ENCODE measurements around the gene HAUS2. TPM values are rescaled to one million over a fixed set of nuclear protein-coding genes. Genes with fewer than 3 reads are reported as not detected.

Gene HAUS2
- total RNA-seq, 1 donor from 2014 or later = 72.2 TPM

DNA sequence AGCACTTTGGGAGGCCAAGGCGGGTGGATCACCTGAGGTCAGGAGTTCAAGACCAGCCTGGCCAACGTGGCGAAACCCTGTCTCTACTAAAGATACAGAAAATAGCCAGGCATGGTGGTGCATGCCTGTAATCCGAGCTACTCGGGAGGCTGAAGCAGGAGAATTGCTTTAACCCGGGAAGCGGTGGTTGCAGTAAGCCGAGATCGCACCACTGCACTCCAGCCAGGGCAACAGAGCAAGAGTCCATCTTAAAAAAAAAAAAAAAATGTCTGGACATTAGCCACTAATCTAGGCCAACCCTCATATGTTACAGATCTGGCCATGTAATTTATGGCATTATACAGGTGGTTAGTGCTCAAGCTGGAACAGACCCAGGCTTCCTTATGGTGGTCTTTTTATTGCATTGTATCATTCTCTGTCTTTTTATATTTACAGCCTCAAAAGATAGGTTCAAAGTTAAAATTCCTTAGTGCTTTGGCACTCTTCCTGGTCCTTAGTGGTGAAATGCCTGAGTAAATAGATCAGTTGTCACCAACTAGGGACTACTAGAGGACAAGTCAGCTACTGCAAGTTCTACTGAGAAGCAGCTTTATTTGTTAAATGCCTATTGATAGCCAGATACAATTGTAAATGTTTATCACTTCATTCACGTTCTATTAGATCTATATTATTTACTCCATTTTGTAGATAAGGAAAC is 42.7 kb downstream of the HAUS2 start:
- no peaks in the 10 kb centered on the region for H3K27me3 ChIP-seq
- H2AFZ ChIP-seq (replicated peaks) = no peak overlapping the region
- peaks cover 3% of the 10 kb centered on the region for H3K79me2 ChIP-seq (ENCODE audit: low read depth)
- H3K36me3 Mint-ChIP-seq = peaks cover 11% of the 10 kb centered on the region
- no peaks in the 10 kb centered on the region for H3K9me3 Mint-ChIP-seq
- no peak overlapping the region for H3K4me3 Mint-ChIP-seq
- no peaks in the 10 kb centered on the region for H3F3A ChIP-seq (ENCODE audit: low read depth)
- H3K36me3 ChIP-seq = no peaks in the 10 kb centered on the region
- H3K27ac Mint-ChIP-seq = no peak overlapping the region
- H4K20me1 ChIP-seq (ENCODE audit: low read depth) = no peaks in the 10 kb centered on the region
- no peak for DNase-seq (ENCODE audit: low spot score)
- TF ChIP-seq EZH2 (IDR thresholded peaks at IDR 0.05) (no peak), CTCF (IDR thresholded peaks at IDR 0.05) (peak; percentile 40)
- H3K4me1 Mint-ChIP-seq = peaks cover 6% of the 10 kb centered on the region
- no peak overlapping the region for H3K27ac ChIP-seq
- no peaks in the 10 kb centered on the region for H3K9me3 ChIP-seq (ENCODE audit: low read depth)
- H3K9ac ChIP-seq = no peak overlapping the region
- H3K27me3 Mint-ChIP-seq (ENCODE audit: insufficient read depth, low read depth) = no peaks in the 10 kb centered on the region
- H3K4me3 ChIP-seq = no peak overlapping the region
- no peaks in the 10 kb centered on the region for H3K4me1 ChIP-seq
- no peak overlapping the region for H3K4me2 ChIP-seq

DNA sequence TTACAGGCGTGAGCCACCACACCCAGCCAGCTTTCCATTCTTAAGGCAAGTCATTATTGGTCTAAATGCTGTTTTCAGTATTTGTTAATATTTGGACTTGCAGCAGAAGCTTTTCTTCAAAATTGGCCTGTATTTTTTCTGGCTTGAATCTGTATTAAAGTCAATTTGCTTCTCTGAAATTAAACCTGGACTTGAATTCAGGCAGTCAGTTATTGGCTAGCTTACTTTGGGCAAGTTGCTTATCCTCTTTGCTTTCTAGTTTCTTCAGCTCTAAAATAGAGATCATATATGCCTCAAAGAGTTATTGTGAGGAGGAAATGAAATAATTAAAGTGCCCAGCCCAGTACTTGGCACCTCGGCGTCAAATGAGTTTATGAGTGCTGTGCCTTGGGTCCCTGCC is 44.1 kb downstream of the HAUS2 start:
- TF ChIP-seq CTCF (IDR thresholded peaks at IDR 0.05) (no peak), EZH2 (IDR thresholded peaks at IDR 0.05) (no peak), EZH2phosphoT487 (IDR thresholded peaks at IDR 0.05) (no peak)
- Histone ChIP-seq H3F3A (ENCODE audit: low read depth) (no peaks in the 10 kb centered on the region), H3K9ac (no peak overlapping the region), H3K27me3 (no peaks in the 10 kb centered on the region), H3K4me1 (no peaks in the 10 kb centered on the region), H3K9me3 (ENCODE audit: low read depth) (no peaks in the 10 kb centered on the region), H3K27ac (no peak overlapping the region), H3K79me2 (ENCODE audit: low read depth) (no peaks in the 10 kb centered on the region), H3K4me3 (no peak overlapping the region), H4K20me1 (ENCODE audit: low read depth) (no peaks in the 10 kb centered on the region), H3K4me2 (no peak overlapping the region), H2AFZ (replicated peaks) (no peak overlapping the region), H3K36me3 (no peaks in the 10 kb centered on the region)
- Mint-ChIP-seq H3K9me3 (no peaks in the 10 kb centered on the region), H3K27ac (no peak overlapping the region), H3K4me1 (peaks cover 6% of the 10 kb centered on the region), H3K4me3 (no peak overlapping the region), H3K27me3 (ENCODE audit: insufficient read depth, low read depth) (no peaks in the 10 kb centered on the region), H3K36me3 (peaks cover 13% of the 10 kb centered on the region)
- DNase-seq (ENCODE audit: low spot score) = no peak

DNA sequence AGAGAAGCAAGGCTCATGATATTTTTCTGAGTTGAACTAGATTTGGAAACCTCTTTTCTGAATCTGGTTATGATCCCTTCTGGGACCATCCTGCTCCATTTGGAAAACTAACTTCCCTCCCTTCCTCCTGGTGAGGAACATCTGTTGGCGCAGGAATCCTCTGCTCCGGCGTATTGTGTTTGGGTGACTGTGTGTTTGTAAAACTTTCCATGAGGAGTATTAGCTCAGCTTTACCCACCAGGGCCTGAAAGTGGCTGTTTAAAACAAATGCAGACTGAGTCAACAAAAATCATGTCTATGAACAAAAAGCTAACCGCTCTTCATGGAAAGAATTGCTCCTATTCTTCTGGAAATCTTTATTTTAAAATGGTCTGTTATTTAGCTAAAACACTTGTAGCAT is 44.5 kb downstream of the HAUS2 start:
- Histone ChIP-seq H3K4me1 (no peaks in the 10 kb centered on the region), H3K36me3 (no peaks in the 10 kb centered on the region), H3K4me3 (no peak overlapping the region), H3K27ac (no peak overlapping the region), H3F3A (ENCODE audit: low read depth) (no peaks in the 10 kb centered on the region), H3K79me2 (ENCODE audit: low read depth) (no peaks in the 10 kb centered on the region), H4K20me1 (ENCODE audit: low read depth) (no peaks in the 10 kb centered on the region), H2AFZ (replicated peaks) (no peak overlapping the region), H3K9ac (no peak overlapping the region), H3K9me3 (ENCODE audit: low read depth) (no peaks in the 10 kb centered on the region), H3K4me2 (no peak overlapping the region), H3K27me3 (no peaks in the 10 kb centered on the region)
- Mint-ChIP-seq H3K27me3 (ENCODE audit: insufficient read depth, low read depth) (no peaks in the 10 kb centered on the region), H3K9me3 (no peaks in the 10 kb centered on the region), H3K4me1 (peaks cover 6% of the 10 kb centered on the region), H3K36me3 (peaks cover 13% of the 10 kb centered on the region), H3K4me3 (no peak overlapping the region), H3K27ac (no peak overlapping the region)
- TF ChIP-seq EZH2phosphoT487 (IDR thresholded peaks at IDR 0.05) = no peak
- no peak for TF ChIP-seq EZH2 (IDR thresholded peaks at IDR 0.05)
- no peak for TF ChIP-seq CTCF (IDR thresholded peaks at IDR 0.05)
- no peak for DNase-seq (ENCODE audit: low spot score)

Data from neural progenitor cell (in vitro differentiated cells).